ENCODE results near the gene PLEKHS1. TPM values are rescaled to one million over a fixed set of nuclear protein-coding genes. Genes with fewer than 3 reads are reported as not detected.
"Not testable (repeated sequence)": the region's sequence is repeated elsewhere in the genome, so short reads cannot be mapped to it uniquely, and the experiment has no call there.

The PLEKHS1 gene
- total RNA-seq, 1 donor from 2014 or later, result 0.45 TPM

- DNase-seq (ENCODE audit: low read depth), result no peak
Measured at GRCh38 chr10:113791691-113792090, 40.2 kb downstream of the PLEKHS1 start.

DNA sequence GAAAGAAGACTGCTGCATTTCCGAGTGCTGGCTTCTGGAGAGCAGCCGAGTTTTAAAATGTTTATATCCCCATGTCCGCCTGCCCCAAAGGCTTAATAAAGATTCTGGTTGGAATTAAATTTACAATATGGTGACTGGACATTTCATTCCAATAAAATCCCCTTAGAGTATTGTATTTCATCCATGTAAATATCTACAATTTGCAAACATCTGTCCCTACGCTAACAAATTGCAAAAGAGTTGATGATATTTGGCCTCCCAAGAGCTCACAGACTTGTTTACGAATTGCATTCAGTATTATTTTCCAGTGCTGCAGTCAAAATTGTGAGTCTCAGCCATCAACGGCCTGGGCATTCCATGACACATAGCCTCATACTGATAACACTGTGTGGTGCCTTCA is 50.1 kb downstream of the PLEKHS1 start:
- DNase-seq (ENCODE audit: low read depth), result no peak

DNA sequence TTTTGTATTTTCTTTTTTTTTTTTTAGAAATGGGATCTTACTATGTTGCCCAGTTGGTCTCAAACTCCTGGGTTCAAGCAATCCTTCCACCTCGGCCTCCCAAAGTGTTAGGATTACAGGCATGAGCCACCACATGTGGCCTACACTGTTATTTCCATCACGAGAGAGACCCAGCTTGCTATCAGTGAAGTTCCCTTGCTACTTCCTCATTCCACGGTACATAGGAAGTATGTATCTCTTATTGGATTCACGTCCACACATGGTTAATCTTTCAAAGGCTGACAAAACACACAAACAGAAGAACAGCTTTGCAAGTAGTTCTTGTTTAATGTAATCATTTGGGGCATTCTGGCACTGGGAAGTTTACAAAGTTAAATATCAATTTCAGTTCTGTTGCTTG is 51.5 kb downstream of the PLEKHS1 start:
- no peak for DNase-seq (ENCODE audit: low read depth)

- DNase-seq (ENCODE audit: low read depth), result no peak
Measured at GRCh38 chr10:113806503-113806902, 55.0 kb downstream of the PLEKHS1 start.

DNA sequence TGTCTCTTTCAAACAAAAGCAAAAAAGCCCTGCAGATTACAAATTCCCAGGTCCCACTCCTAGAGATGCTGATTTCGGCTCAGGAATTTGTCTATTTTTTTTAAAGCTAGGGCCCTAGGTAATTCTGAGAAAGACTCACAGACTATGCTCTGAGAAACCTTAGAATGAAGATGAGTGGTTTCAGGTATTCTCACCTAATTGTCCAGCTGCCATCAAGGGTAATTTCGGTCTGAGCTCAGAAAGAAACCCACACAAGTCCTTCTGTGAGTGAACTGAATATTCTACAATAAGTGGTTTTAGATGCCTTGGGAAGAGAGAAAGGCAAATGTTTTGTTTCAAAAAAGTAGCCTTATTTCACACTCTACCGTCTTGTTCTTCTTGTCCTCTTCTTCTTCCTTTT is 56.7 kb downstream of the PLEKHS1 start:
- no peak for DNase-seq (ENCODE audit: low read depth)

- DNase-seq (ENCODE audit: low read depth), result not testable (repeated sequence)
Measured at GRCh38 chr10:113814700-113815099, 63.2 kb downstream of the PLEKHS1 start.

DNA sequence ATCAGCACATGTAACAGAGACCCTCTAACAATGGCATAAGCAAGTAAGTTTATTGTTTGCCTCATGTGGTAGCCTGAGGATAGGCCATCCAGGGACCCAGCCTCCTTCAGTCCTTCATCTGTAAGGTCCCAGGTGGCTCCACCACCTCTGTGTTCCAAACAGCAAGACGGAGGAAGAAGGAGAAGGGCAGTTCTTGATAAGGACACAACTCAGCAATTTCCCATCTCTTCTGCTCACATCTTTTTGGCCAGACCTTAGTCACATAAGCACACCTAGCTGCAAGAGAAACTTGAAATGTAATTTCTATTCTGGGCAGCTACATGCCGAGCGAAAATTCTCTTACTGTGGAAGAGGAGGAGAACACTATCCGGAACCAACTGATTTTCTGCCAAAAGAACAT is 68.5 kb downstream of the PLEKHS1 start:
- DNase-seq (ENCODE audit: low read depth), result no peak

- no peak for DNase-seq (ENCODE audit: low read depth)
Measured at GRCh38 chr10:113820507-113820906, 69.0 kb downstream of the PLEKHS1 start.

- DNase-seq (ENCODE audit: low read depth), result not testable (repeated sequence)
Measured at GRCh38 chr10:113821306-113821705, 69.8 kb downstream of the PLEKHS1 start.

DNA sequence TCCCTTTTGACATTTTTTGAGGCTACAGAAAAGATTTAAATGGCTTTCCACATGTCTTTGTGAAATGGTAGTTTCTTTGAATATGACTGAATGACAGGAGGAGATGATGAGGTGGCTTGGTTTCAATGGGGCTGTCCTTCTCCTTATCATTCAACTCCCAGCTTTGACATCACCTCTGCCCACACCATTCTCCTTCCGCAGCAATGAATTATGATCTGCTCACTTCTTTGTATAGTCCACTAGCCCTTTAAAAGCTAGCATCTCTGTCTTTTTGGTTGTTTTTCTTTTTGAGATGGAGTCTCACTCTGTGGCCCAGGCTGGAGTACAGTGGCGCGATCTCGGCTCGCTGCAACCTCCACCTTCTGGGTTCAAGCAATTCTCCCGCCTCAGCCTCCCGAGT is 70.7 kb downstream of the PLEKHS1 start:
- DNase-seq (ENCODE audit: low read depth), result no peak

GRCh38 chr10:113823389-113823788 is 71.9 kb downstream of the PLEKHS1 start:
- DNase-seq (ENCODE audit: low read depth), result no peak

- DNase-seq (ENCODE audit: low read depth), result no peak
Measured at GRCh38 chr10:113825791-113826190, 74.3 kb downstream of the PLEKHS1 start.

GRCh38 chr10:113828567-113828966 is 77.1 kb downstream of the PLEKHS1 start:
- DNase-seq (ENCODE audit: low read depth), result peak; percentile 6

Other genes with a start within 250 kb of the PLEKHS1 start
- 0.17 and 28.8 TPM in 2 replicates for gene HABP2, start 198.6 kb upstream of the PLEKHS1 start, total RNA-seq
- under 0.01 TPM in 1 of 2 replicates, not detected in the other for gene NRAP, start 87.6 kb upstream of the PLEKHS1 start, total RNA-seq
- 41.2 and 48.6 TPM in 2 replicates for gene CASP7, start 71.8 kb upstream of the PLEKHS1 start, total RNA-seq
- 9.2 and 10.2 TPM in 2 replicates for gene DCLRE1A, start 102.4 kb downstream of the PLEKHS1 start, total RNA-seq
- gene NHLRC2, start 103.0 kb downstream of the PLEKHS1 start, total RNA-seq, result 13.2 and 17.9 TPM in 2 replicates

Data from renal cortical epithelial cell (primary cell).